Measurements from ENCODE around the gene PRKRIP1.
"Not testable (repeated sequence)": the region's sequence is repeated elsewhere in the genome, so short reads cannot be mapped to it uniquely, and the experiment has no call there.

Gene PRKRIP1

DNA sequence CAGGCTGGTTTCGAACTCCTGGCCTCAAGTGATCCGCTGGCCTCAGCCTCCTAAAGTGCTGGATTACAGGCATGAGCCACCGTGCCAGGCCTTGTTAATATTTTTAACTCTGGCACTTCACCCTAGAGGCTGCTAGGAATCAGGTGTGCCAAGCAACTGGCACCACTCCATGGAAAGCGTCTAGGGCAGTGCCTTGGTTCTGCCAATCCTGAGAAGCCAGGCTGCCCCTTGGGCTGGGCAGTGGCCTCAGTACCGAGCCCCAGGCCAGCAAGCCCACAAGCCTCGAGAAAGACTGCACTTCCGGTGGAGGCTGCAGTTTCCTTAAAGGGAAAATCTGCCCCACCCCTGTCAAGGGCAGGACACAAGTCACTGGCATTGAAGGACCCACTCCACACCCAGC is 57.2 kb downstream of the PRKRIP1 start:
- TF ChIP-seq EZH2phosphoT487 (conservative IDR thresholded peaks at IDR 0.05; ENCODE audit: low read length), result no peak
- TF ChIP-seq, protein P1, sequence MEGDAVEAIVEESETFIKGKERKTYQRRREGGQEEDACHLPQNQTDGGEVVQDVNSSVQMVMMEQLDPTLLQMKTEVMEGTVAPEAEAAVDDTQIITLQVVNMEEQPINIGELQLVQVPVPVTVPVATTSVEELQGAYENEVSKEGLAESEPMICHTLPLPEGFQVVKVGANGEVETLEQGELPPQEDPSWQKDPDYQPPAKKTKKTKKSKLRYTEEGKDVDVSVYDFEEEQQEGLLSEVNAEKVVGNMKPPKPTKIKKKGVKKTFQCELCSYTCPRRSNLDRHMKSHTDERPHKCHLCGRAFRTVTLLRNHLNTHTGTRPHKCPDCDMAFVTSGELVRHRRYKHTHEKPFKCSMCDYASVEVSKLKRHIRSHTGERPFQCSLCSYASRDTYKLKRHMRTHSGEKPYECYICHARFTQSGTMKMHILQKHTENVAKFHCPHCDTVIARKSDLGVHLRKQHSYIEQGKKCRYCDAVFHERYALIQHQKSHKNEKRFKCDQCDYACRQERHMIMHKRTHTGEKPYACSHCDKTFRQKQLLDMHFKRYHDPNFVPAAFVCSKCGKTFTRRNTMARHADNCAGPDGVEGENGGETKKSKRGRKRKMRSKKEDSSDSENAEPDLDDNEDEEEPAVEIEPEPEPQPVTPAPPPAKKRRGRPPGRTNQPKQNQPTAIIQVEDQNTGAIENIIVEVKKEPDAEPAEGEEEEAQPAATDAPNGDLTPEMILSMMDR (IDR thresholded peaks at IDR 0.05; ENCODE audit: insufficient read depth, low read length, poor library complexity, severe bottlenecking), result no peak
- H3K27ac ChIP-seq (ENCODE audit: low read depth, low read length), result no peak overlapping the region
- H3K9me2 ChIP-seq (replicated peaks; ENCODE audit: insufficient read depth, low read length), result no peaks in the 10 kb centered on the region

DNA sequence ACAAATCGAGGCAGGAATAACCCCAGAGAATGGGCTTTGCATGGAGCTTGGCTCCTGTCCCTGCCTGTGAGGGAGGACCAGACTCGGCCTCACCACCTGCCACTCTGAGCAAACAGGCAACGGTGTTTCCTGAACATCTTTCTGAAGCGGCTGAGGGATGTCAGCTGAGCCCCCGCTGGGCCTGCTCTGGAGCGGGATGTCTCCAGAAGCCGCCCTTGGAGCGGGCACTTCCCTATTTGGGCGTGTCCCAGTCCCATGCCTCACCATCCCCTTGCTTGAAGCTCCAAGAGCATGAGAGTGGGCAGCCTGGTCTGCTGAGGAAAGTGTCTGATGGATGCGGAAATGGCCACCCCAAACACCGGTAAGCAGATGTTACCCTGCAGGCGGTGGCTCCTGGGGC is 58.3 kb downstream of the PRKRIP1 start:
- H3K9ac ChIP-seq (ENCODE audit: low read length), result no peak overlapping the region
- no peaks in the 10 kb centered on the region for H3K79me2 ChIP-seq (ENCODE audit: insufficient read depth, low read length)
- no peak overlapping the region for H2AFZ ChIP-seq (ENCODE audit: low read depth, low read length, severe bottlenecking)
- H3K9me2 ChIP-seq (replicated peaks; ENCODE audit: insufficient read depth, low read length), result no peaks in the 10 kb centered on the region
- H3K4me3 ChIP-seq (ENCODE audit: insufficient read depth, low read length, poor library complexity, severe bottlenecking), result no peak overlapping the region
- TF ChIP-seq, protein P1 (IDR thresholded peaks at IDR 0.05; ENCODE audit: insufficient read depth, low read length, poor library complexity, severe bottlenecking), result no peak
- TF ChIP-seq EZH2phosphoT487 (conservative IDR thresholded peaks at IDR 0.05; ENCODE audit: low read length), result no peak
- no peak overlapping the region for H3K27ac ChIP-seq (ENCODE audit: low read depth, low read length)
- no peaks in the 10 kb centered on the region for H3K9me3 ChIP-seq (ENCODE audit: insufficient read depth, low read length)
- H3K27me3 ChIP-seq (ENCODE audit: low read length), result no peaks in the 10 kb centered on the region
- H3K36me3 ChIP-seq (ENCODE audit: low read length), result no peaks in the 10 kb centered on the region
- no peak overlapping the region for H3K4me2 ChIP-seq (ENCODE audit: low read depth, low read length, poor library complexity, severe bottlenecking)
- H3F3A ChIP-seq (ENCODE audit: insufficient read depth), result peaks cover 5% of the 10 kb centered on the region; the same call in 1 of the 2 replicates
- no peaks in the 10 kb centered on the region for H4K20me1 ChIP-seq (ENCODE audit: low read depth, low read length)

More for the DNA sequence above, 57.2 kb downstream of the PRKRIP1 start:
- no peak overlapping the region for H3K4me3 ChIP-seq (ENCODE audit: insufficient read depth, low read length, poor library complexity, severe bottlenecking)
- no peaks in the 10 kb centered on the region for H3K27me3 ChIP-seq (ENCODE audit: low read length)
- no peaks in the 10 kb centered on the region for H3K79me2 ChIP-seq (ENCODE audit: insufficient read depth, low read length)
- H4K20me1 ChIP-seq (ENCODE audit: low read depth, low read length), result no peaks in the 10 kb centered on the region
- no peak overlapping the region for H3K4me2 ChIP-seq (ENCODE audit: low read depth, low read length, poor library complexity, severe bottlenecking)
- H3K9me3 ChIP-seq (ENCODE audit: insufficient read depth, low read length), result no peaks in the 10 kb centered on the region
- H3K9ac ChIP-seq (ENCODE audit: low read length), result no peak overlapping the region
- H3K36me3 ChIP-seq (ENCODE audit: low read length), result no peaks in the 10 kb centered on the region
- H3F3A ChIP-seq (ENCODE audit: insufficient read depth), result peaks cover 5% of the 10 kb centered on the region; the same call in 1 of the 2 replicates
- H2AFZ ChIP-seq (ENCODE audit: low read depth, low read length, severe bottlenecking), result no peak overlapping the region

DNA sequence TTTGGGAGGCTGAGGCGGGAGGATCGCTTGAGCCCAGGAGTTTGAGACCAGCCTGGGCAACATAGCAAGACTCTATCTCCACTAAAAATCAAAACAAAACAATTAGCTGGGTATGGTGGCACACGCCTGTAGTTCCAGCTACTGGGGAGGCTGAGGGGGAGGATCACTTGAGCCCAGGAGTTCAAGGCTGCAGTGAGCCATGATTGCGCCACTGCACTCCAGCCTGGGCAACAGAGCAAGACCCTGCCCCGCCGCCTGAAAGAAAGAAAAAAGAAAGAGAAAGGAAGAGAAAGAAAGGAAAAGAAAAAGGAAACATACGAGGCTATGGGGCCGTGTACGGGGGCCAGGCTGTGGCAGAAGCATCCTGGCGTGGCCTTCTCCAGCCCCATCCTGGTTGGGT is 58.8 kb downstream of the PRKRIP1 start:
- H2AFZ ChIP-seq (ENCODE audit: low read depth, low read length, severe bottlenecking); H3K4me3 ChIP-seq (ENCODE audit: insufficient read depth, low read length, poor library complexity, severe bottlenecking); H3K9me2 ChIP-seq (replicated peaks; ENCODE audit: insufficient read depth, low read length); H4K20me1 ChIP-seq (ENCODE audit: low read depth, low read length); H3F3A ChIP-seq (ENCODE audit: insufficient read depth); H3K4me2 ChIP-seq (ENCODE audit: low read depth, low read length, poor library complexity, severe bottlenecking); H3K27me3 ChIP-seq (ENCODE audit: low read length); H3K9ac ChIP-seq (ENCODE audit: low read length); H3K79me2 ChIP-seq (ENCODE audit: insufficient read depth, low read length); H3K27ac ChIP-seq (ENCODE audit: low read depth, low read length); H3K36me3 ChIP-seq (ENCODE audit: low read length); H3K9me3 ChIP-seq (ENCODE audit: insufficient read depth, low read length): not testable (repeated sequence)

DNA sequence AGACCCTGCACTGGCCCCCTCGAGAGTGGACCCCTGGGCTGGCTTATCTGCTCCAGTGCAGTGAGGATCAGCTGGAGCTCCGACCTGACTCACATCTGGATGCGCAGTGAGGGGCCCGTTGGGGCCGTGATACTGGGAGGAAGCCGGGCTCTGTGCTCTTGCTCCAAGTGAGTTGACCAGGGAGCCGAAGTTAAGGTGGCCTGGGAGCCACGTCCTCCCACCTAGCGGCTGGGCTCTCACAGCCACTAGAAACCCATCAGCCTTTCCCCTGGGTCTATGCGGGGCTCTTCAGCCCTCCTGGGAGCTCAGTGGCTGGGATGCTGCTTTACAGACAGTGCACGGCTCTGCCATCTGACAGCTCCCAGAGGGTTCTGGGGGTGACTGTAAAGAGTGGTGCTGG is 59.4 kb downstream of the PRKRIP1 start:
- Histone ChIP-seq H3K4me3 (ENCODE audit: insufficient read depth, low read length, poor library complexity, severe bottlenecking) (no peak overlapping the region), H3F3A (ENCODE audit: insufficient read depth) (peaks cover 5% of the 10 kb centered on the region; the same call in 1 of the 2 replicates), H3K79me2 (ENCODE audit: insufficient read depth, low read length) (no peaks in the 10 kb centered on the region), H3K27ac (ENCODE audit: low read depth, low read length) (no peak overlapping the region), H3K4me2 (ENCODE audit: low read depth, low read length, poor library complexity, severe bottlenecking) (no peak overlapping the region), H3K36me3 (ENCODE audit: low read length) (no peaks in the 10 kb centered on the region), H2AFZ (ENCODE audit: low read depth, low read length, severe bottlenecking) (no peak overlapping the region), H3K9me2 (replicated peaks; ENCODE audit: insufficient read depth, low read length) (no peaks in the 10 kb centered on the region), H4K20me1 (ENCODE audit: low read depth, low read length) (no peaks in the 10 kb centered on the region), H3K27me3 (ENCODE audit: low read length) (no peaks in the 10 kb centered on the region), H3K9ac (ENCODE audit: low read length) (no peak overlapping the region), H3K9me3 (ENCODE audit: insufficient read depth, low read length) (no peaks in the 10 kb centered on the region)
- TF ChIP-seq, protein P1 (IDR thresholded peaks at IDR 0.05; ENCODE audit: insufficient read depth, low read length, poor library complexity, severe bottlenecking), result no peak
- no peak for TF ChIP-seq EZH2phosphoT487 (conservative IDR thresholded peaks at IDR 0.05; ENCODE audit: low read length)

All from SU-DHL-6 (cell line).